ENCODE data around the gene SLC49A3. TPM values are rescaled to one million over a fixed set of nuclear protein-coding genes. Genes with fewer than 3 reads are reported as not detected.

SLC49A3 gene
- total RNA-seq, 1 experiment from 2014 or later: not detected

DNA sequence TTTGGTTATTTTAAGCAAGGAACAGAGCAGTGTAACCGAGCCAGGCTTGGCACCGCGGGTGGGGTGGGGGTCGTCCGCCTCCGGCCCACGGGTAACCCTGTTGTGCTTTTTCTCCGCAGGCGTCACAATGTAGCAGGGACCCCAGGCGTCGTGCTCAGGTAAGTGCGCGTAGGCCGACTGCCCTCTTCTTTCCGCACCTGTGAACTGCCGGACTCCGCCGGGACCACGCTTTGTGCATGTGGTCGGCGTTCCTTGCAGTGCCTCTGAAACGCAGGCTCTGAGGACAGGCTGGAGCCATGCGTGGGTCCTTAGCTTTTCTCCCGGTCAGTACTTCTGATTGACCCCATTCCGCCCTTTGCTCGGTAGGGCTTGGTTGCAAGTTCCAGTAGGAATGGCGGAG lies 41.6 kb upstream of the SLC49A3 start:
- Histone ChIP-seq H3K4me1 (ENCODE audit: insufficient read depth, low read length) (no peaks in the 10 kb centered on the region), H3K9me2 (replicated peaks; ENCODE audit: low read length) (no peaks in the 10 kb centered on the region), H3K27me3 (ENCODE audit: low read length) (no peaks in the 10 kb centered on the region), H4K20me1 (ENCODE audit: low read length) (no peaks in the 10 kb centered on the region), H3K79me2 (ENCODE audit: low read length) (peaks cover 14% of the 10 kb centered on the region), H3K36me3 (ENCODE audit: low read depth, low read length) (peaks cover 7% of the 10 kb centered on the region), H3K9me3 (ENCODE audit: low read length) (no peaks in the 10 kb centered on the region), H3K4me2 (ENCODE audit: low read length) (no peak overlapping the region), H2AFZ (ENCODE audit: low read length) (no peak overlapping the region), H3F3A (ENCODE audit: low read length, unreplicated experiment) (no peaks in the 10 kb centered on the region), H3K4me3 (ENCODE audit: low read length) (no peak overlapping the region), H3K9ac (ENCODE audit: low read length) (no peak overlapping the region), H3K27ac (ENCODE audit: low read length) (no peak overlapping the region)
- ChIA-PET CTCF (no interaction called here), POLR2A (ENCODE audit: unreplicated experiment) (no interaction called here)
- ATAC-seq: no peak
- no peak for DNase-seq
- TF ChIP-seq EZH2 (IDR thresholded peaks at IDR 0.05; ENCODE audit: low read length, unreplicated experiment): no peak
- TF ChIP-seq, protein P1, sequence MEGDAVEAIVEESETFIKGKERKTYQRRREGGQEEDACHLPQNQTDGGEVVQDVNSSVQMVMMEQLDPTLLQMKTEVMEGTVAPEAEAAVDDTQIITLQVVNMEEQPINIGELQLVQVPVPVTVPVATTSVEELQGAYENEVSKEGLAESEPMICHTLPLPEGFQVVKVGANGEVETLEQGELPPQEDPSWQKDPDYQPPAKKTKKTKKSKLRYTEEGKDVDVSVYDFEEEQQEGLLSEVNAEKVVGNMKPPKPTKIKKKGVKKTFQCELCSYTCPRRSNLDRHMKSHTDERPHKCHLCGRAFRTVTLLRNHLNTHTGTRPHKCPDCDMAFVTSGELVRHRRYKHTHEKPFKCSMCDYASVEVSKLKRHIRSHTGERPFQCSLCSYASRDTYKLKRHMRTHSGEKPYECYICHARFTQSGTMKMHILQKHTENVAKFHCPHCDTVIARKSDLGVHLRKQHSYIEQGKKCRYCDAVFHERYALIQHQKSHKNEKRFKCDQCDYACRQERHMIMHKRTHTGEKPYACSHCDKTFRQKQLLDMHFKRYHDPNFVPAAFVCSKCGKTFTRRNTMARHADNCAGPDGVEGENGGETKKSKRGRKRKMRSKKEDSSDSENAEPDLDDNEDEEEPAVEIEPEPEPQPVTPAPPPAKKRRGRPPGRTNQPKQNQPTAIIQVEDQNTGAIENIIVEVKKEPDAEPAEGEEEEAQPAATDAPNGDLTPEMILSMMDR (conservative IDR thresholded peaks at IDR 0.05; ENCODE audit: low read depth, low read length): no peak
- no peak for TF ChIP-seq EZH2phosphoT487 (IDR thresholded peaks at IDR 0.05; ENCODE audit: borderline replicate concordance, low read length)
- intact Hi-C loops (cut with micrococcal nuclease): no loop called here
- BruUV-seq (replicated peaks): no TSS peak

DNA sequence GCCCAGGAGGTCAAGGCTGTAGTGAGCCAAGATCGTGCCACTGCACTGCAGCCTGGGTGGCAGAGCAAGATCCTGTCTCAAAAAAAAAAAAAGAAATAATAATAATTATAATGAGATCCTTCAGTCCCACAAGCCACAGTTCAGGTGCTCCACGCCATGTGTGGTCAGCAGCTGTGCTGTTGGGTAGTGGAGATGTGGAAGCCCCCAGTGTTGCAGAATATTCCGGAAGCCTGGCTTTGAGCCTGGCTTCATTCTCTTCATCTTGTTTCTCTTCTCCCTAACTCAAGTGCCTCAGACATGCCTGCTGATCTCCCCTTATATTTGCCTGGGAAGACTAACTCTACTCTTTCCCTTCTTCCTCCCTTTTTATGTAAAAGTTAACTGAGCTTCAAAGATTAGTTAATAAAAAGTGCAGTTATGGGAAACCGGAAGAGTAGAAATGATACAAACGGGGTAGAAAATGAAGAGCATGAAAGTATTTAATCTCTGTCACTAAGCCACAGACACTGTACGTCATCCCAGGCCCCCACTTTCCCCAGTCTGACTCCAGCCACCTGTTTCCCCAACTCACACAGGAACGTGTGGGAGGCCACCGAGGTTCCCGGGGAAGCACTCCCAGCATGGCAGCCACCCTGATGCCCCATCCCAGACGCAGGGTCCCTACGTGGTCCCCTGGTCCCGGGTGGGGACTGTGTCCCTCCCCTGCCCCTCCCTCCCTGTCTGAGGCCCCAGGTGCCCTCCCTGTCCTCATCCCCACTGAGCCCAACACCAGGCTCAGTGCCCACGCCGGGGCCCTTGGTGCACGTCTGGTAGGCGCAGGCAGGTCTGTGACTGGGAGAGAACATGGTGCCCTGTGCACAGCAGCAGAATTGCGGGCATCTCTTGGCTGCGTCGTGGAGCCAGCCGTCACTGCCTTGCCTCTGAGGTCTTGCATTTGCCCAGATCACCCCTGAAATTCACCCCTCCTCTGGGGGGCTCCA lies 40.7 kb upstream of the SLC49A3 start:
- Histone ChIP-seq H3K79me2 (ENCODE audit: low read length) (peaks cover 14% of the 10 kb centered on the region), H4K20me1 (ENCODE audit: low read length) (no peaks in the 10 kb centered on the region), H3K9me3 (ENCODE audit: low read length) (no peaks in the 10 kb centered on the region), H3K9me2 (replicated peaks; ENCODE audit: low read length) (no peaks in the 10 kb centered on the region), H3K36me3 (ENCODE audit: low read depth, low read length) (peaks cover 4% of the 10 kb centered on the region), H2AFZ (ENCODE audit: low read length) (no peak overlapping the region), H3K4me2 (ENCODE audit: low read length) (no peak overlapping the region), H3K27ac (ENCODE audit: low read length) (no peak overlapping the region), H3F3A (ENCODE audit: low read length, unreplicated experiment) (no peaks in the 10 kb centered on the region), H3K9ac (ENCODE audit: low read length) (no peak overlapping the region), H3K4me1 (ENCODE audit: insufficient read depth, low read length) (no peaks in the 10 kb centered on the region), H3K4me3 (ENCODE audit: low read length) (no peak overlapping the region), H3K27me3 (ENCODE audit: low read length) (no peaks in the 10 kb centered on the region)
- intact Hi-C loops (cut with micrococcal nuclease): no loop called here
- TF ChIP-seq EZH2 (IDR thresholded peaks at IDR 0.05; ENCODE audit: low read length, unreplicated experiment) (no peak), EZH2phosphoT487 (IDR thresholded peaks at IDR 0.05; ENCODE audit: borderline replicate concordance, low read length) (no peak)
- TF ChIP-seq, protein P1 (conservative IDR thresholded peaks at IDR 0.05; ENCODE audit: low read depth, low read length): no peak
- DNase-seq (no peak), ATAC-seq (no peak)
- BruUV-seq (replicated peaks): no TSS peak
- CTCF ChIA-PET: no interaction called here
- POLR2A ChIA-PET (ENCODE audit: unreplicated experiment): no interaction called here

DNA sequence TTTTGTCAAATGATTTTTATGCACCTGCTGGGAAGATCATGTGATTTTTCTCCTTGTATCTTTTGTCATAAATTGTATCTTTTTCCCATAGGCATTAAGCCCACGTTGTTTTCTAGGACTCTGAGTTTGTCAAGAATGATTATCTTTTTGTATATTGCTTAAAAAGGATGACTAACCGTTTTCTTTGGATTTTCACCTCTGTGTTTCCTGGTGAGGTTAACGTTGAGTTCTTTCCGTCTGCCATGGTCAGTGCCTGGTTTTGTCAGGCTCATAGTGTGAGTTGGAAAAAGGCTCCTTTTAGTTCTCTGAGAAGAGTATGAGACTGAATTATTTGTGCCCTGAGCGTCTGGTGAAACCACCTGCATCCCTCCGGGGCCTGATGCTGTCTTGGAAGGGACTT lies 38.6 kb upstream of the SLC49A3 start:
- Histone ChIP-seq H3K79me2 (ENCODE audit: low read length) (peaks cover 14% of the 10 kb centered on the region), H3K4me2 (ENCODE audit: low read length) (no peak overlapping the region), H3F3A (ENCODE audit: low read length, unreplicated experiment) (no peaks in the 10 kb centered on the region), H3K27ac (ENCODE audit: low read length) (no peak overlapping the region), H3K9me2 (replicated peaks; ENCODE audit: low read length) (no peaks in the 10 kb centered on the region), H3K36me3 (ENCODE audit: low read depth, low read length) (no peaks in the 10 kb centered on the region; the same call in 1 of the 2 replicates), H3K27me3 (ENCODE audit: low read length) (no peaks in the 10 kb centered on the region), H3K4me1 (ENCODE audit: insufficient read depth, low read length) (no peaks in the 10 kb centered on the region), H3K9ac (ENCODE audit: low read length) (no peak overlapping the region), H2AFZ (ENCODE audit: low read length) (no peak overlapping the region), H3K4me3 (ENCODE audit: low read length) (no peak overlapping the region), H4K20me1 (ENCODE audit: low read length) (no peaks in the 10 kb centered on the region), H3K9me3 (ENCODE audit: low read length) (no peaks in the 10 kb centered on the region)
- intact Hi-C loops (cut with micrococcal nuclease): no loop called here
- POLR2A ChIA-PET (ENCODE audit: unreplicated experiment): no interaction called here
- no peak for TF ChIP-seq EZH2 (IDR thresholded peaks at IDR 0.05; ENCODE audit: low read length, unreplicated experiment)
- TF ChIP-seq, protein P1 (conservative IDR thresholded peaks at IDR 0.05; ENCODE audit: low read depth, low read length): no peak
- TF ChIP-seq EZH2phosphoT487 (IDR thresholded peaks at IDR 0.05; ENCODE audit: borderline replicate concordance, low read length): no peak
- CTCF ChIA-PET: no interaction called here
- ATAC-seq: no peak
- no TSS peak for BruUV-seq (replicated peaks)
- no peak for DNase-seq
